ENCODE data around the gene SORBS2. TPM values are rescaled to one million over a fixed set of nuclear protein-coding genes. Genes with fewer than 3 reads are reported as not detected.

Gene SORBS2
- total RNA-seq, 1 experiment from 2014 or later: 44.5 TPM

DNA sequence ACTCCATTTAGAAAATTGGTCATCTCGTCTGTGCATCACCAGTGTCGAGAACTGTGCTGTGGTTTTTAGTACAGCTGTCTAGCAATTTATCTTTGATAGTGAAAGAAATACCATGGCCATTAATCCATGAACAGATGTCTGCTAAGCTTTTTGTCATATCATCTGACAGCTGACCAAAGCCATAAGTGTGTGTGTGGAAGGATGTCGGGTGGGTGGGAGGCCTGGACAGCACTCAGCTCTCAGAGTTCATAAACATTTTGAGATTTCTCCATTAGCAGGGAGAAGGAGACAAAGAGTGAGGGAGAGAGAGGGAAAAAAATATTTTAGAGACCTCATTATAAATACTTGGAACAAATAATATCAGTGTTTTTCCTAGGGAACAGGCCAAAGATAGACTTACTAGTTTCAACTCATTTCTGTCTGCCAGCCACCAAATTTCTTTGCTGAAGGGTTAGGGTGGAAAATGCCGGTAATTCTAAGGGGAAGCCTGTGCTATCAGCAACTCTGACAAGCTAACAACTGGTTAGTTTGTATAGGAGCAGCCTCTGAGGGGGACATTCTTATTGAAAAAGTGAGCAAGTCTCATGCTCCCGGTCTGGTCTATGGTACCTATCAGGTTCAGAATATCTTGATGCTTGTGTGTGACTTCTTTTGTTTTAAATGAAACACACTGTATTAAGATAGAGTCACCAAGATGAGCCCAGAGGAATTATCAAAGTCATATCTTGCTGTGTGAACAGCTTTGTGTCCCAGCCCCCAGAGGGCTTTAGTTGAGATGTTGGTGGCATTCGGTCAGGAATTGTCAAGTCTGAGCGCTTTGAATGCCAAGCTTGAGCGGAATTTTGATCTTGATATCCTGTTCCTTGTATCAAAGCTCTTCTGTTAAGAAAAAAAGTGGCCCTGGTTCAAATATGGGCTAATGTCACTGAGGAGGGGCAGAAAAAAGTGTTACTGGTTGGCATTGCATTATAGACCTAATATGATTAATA is 234.7 kb downstream of the SORBS2 start:
- Mint-ChIP-seq H3K4me1 (peaks cover 9% of the 10 kb centered on the region), H3K27ac (no peak overlapping the region), H3K4me3 (no peak overlapping the region), H3K27me3 (ENCODE audit: low read depth) (no peaks in the 10 kb centered on the region; the same call in 1 of the 2 replicates), H3K36me3 (no peaks in the 10 kb centered on the region), H3K9me3 (peaks cover 7% of the 10 kb centered on the region)
- DNase-seq (ENCODE audit: low spot score) (no peak), ATAC-seq (no peak)
- CTCF ChIA-PET: interaction anchor here (1.1 kb wide), 1 partner anchor 20 kb away, joined by 3 read pairs; no protein-coding TSS in a partner anchor
- POLR2A ChIA-PET: no interaction called here
- TF ChIP-seq, protein P1, sequence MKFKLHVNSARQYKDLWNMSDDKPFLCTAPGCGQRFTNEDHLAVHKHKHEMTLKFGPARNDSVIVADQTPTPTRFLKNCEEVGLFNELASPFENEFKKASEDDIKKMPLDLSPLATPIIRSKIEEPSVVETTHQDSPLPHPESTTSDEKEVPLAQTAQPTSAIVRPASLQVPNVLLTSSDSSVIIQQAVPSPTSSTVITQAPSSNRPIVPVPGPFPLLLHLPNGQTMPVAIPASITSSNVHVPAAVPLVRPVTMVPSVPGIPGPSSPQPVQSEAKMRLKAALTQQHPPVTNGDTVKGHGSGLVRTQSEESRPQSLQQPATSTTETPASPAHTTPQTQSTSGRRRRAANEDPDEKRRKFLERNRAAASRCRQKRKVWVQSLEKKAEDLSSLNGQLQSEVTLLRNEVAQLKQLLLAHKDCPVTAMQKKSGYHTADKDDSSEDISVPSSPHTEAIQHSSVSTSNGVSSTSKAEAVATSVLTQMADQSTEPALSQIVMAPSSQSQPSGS (CRISPR knock-in tag; IDR thresholded peaks at IDR 0.05; ENCODE audit: borderline replicate concordance, low read depth): no peak
- TF ChIP-seq NFE2L1 (CRISPR knock-in tag; IDR thresholded peaks at IDR 0.05) (no peak), ETV6 (CRISPR knock-in tag; IDR thresholded peaks at IDR 0.05) (no peak), RORB (CRISPR knock-in tag; IDR thresholded peaks at IDR 0.05) (no peak), ZNF121 (CRISPR knock-in tag; IDR thresholded peaks at IDR 0.05) (no peak), PRRX2 (CRISPR knock-in tag; IDR thresholded peaks at IDR 0.05) (no peak), JAZF1 (CRISPR knock-in tag; IDR thresholded peaks at IDR 0.05) (no peak), KAT7 (CRISPR knock-in tag; IDR thresholded peaks at IDR 0.05; ENCODE audit: borderline replicate concordance) (no peak), ZNF396 (CRISPR knock-in tag; IDR thresholded peaks at IDR 0.05; ENCODE audit: borderline replicate concordance) (no peak), RELA (CRISPR knock-in tag; IDR thresholded peaks at IDR 0.05; ENCODE audit: borderline replicate concordance) (no peak)
- TF ChIP-seq, protein P2, sequence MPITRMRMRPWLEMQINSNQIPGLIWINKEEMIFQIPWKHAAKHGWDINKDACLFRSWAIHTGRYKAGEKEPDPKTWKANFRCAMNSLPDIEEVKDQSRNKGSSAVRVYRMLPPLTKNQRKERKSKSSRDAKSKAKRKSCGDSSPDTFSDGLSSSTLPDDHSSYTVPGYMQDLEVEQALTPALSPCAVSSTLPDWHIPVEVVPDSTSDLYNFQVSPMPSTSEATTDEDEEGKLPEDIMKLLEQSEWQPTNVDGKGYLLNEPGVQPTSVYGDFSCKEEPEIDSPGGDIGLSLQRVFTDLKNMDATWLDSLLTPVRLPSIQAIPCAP (CRISPR knock-in tag; IDR thresholded peaks at IDR 0.05): no peak
- TF ChIP-seq, protein P3, sequence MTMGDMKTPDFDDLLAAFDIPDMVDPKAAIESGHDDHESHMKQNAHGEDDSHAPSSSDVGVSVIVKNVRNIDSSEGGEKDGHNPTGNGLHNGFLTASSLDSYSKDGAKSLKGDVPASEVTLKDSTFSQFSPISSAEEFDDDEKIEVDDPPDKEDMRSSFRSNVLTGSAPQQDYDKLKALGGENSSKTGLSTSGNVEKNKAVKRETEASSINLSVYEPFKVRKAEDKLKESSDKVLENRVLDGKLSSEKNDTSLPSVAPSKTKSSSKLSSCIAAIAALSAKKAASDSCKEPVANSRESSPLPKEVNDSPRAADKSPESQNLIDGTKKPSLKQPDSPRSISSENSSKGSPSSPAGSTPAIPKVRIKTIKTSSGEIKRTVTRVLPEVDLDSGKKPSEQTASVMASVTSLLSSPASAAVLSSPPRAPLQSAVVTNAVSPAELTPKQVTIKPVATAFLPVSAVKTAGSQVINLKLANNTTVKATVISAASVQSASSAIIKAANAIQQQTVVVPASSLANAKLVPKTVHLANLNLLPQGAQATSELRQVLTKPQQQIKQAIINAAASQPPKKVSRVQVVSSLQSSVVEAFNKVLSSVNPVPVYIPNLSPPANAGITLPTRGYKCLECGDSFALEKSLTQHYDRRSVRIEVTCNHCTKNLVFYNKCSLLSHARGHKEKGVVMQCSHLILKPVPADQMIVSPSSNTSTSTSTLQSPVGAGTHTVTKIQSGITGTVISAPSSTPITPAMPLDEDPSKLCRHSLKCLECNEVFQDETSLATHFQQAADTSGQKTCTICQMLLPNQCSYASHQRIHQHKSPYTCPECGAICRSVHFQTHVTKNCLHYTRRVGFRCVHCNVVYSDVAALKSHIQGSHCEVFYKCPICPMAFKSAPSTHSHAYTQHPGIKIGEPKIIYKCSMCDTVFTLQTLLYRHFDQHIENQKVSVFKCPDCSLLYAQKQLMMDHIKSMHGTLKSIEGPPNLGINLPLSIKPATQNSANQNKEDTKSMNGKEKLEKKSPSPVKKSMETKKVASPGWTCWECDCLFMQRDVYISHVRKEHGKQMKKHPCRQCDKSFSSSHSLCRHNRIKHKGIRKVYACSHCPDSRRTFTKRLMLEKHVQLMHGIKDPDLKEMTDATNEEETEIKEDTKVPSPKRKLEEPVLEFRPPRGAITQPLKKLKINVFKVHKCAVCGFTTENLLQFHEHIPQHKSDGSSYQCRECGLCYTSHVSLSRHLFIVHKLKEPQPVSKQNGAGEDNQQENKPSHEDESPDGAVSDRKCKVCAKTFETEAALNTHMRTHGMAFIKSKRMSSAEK (CRISPR knock-in tag; IDR thresholded peaks at IDR 0.05; ENCODE audit: borderline replicate concordance): no peak
- TF ChIP-seq, protein P4, sequence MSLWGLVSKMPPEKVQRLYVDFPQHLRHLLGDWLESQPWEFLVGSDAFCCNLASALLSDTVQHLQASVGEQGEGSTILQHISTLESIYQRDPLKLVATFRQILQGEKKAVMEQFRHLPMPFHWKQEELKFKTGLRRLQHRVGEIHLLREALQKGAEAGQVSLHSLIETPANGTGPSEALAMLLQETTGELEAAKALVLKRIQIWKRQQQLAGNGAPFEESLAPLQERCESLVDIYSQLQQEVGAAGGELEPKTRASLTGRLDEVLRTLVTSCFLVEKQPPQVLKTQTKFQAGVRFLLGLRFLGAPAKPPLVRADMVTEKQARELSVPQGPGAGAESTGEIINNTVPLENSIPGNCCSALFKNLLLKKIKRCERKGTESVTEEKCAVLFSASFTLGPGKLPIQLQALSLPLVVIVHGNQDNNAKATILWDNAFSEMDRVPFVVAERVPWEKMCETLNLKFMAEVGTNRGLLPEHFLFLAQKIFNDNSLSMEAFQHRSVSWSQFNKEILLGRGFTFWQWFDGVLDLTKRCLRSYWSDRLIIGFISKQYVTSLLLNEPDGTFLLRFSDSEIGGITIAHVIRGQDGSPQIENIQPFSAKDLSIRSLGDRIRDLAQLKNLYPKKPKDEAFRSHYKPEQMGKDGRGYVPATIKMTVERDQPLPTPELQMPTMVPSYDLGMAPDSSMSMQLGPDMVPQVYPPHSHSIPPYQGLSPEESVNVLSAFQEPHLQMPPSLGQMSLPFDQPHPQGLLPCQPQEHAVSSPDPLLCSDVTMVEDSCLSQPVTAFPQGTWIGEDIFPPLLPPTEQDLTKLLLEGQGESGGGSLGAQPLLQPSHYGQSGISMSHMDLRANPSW (CRISPR knock-in tag; conservative IDR thresholded peaks at IDR 0.05; ENCODE audit: low read depth): no peak
- TF ChIP-seq, protein P5, sequence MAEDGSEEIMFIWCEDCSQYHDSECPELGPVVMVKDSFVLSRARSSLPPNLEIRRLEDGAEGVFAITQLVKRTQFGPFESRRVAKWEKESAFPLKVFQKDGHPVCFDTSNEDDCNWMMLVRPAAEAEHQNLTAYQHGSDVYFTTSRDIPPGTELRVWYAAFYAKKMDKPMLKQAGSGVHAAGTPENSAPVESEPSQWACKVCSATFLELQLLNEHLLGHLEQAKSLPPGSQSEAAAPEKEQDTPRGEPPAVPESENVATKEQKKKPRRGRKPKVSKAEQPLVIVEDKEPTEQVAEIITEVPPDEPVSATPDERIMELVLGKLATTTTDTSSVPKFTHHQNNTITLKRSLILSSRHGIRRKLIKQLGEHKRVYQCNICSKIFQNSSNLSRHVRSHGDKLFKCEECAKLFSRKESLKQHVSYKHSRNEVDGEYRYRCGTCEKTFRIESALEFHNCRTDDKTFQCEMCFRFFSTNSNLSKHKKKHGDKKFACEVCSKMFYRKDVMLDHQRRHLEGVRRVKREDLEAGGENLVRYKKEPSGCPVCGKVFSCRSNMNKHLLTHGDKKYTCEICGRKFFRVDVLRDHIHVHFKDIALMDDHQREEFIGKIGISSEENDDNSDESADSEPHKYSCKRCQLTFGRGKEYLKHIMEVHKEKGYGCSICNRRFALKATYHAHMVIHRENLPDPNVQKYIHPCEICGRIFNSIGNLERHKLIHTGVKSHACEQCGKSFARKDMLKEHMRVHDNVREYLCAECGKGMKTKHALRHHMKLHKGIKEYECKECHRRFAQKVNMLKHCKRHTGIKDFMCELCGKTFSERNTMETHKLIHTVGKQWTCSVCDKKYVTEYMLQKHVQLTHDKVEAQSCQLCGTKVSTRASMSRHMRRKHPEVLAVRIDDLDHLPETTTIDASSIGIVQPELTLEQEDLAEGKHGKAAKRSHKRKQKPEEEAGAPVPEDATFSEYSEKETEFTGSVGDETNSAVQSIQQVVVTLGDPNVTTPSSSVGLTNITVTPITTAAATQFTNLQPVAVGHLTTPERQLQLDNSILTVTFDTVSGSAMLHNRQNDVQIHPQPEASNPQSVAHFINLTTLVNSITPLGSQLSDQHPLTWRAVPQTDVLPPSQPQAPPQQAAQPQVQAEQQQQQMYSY (CRISPR knock-in tag; IDR thresholded peaks at IDR 0.05): no peak
- TF ChIP-seq, protein P6, sequence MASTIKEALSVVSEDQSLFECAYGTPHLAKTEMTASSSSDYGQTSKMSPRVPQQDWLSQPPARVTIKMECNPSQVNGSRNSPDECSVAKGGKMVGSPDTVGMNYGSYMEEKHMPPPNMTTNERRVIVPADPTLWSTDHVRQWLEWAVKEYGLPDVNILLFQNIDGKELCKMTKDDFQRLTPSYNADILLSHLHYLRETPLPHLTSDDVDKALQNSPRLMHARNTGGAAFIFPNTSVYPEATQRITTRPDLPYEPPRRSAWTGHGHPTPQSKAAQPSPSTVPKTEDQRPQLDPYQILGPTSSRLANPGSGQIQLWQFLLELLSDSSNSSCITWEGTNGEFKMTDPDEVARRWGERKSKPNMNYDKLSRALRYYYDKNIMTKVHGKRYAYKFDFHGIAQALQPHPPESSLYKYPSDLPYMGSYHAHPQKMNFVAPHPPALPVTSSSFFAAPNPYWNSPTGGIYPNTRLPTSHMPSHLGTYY (CRISPR knock-in tag; IDR thresholded peaks at IDR 0.05): no peak
- TF ChIP-seq, protein P7, sequence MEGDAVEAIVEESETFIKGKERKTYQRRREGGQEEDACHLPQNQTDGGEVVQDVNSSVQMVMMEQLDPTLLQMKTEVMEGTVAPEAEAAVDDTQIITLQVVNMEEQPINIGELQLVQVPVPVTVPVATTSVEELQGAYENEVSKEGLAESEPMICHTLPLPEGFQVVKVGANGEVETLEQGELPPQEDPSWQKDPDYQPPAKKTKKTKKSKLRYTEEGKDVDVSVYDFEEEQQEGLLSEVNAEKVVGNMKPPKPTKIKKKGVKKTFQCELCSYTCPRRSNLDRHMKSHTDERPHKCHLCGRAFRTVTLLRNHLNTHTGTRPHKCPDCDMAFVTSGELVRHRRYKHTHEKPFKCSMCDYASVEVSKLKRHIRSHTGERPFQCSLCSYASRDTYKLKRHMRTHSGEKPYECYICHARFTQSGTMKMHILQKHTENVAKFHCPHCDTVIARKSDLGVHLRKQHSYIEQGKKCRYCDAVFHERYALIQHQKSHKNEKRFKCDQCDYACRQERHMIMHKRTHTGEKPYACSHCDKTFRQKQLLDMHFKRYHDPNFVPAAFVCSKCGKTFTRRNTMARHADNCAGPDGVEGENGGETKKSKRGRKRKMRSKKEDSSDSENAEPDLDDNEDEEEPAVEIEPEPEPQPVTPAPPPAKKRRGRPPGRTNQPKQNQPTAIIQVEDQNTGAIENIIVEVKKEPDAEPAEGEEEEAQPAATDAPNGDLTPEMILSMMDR (IDR thresholded peaks at IDR 0.05): no peak

Measured in WTC11 (cell line).